GM23248 (cell line): ENCODE measurements around the gene SLC37A3. TPM values are rescaled to one million over a fixed set of nuclear protein-coding genes. Genes with fewer than 3 reads are reported as not detected.

Source experiments
- DNase-seq: peaks from one replicate; pipeline ENCODE4 v3.0.0-alpha.2; 2015
- H2AFZ ChIP-seq: fragments of 200-600 bp; sonication (generic); 2 replicates; pipeline ENCODE4 v1.6.1; 2016; ENCODE audit warnings: antibody characterized with exemption
- H3F3A ChIP-seq: fragments of 200-600 bp; sonication (generic); 2 replicates; pipeline ENCODE4 v1.6.1; 2016; ENCODE audit warnings: mild to moderate bottlenecking, antibody characterized with exemption, mixed run types; ENCODE audit not compliant: insufficient read depth
- H3K27ac ChIP-seq: fragments of 200-600 bp; sonication (generic); 2 replicates; pipeline ENCODE4 v1.5.1; 2016; ENCODE audit warnings: mild to moderate bottlenecking
- H3K27me3 ChIP-seq: fragments of 200-600 bp; sonication (generic); replicated peaks from 2 replicates; pipeline ENCODE4 v1.6.1; 2016; ENCODE audit warnings: mild to moderate bottlenecking; ENCODE audit not compliant: insufficient read depth
- H3K36me3 ChIP-seq: fragments of 200-600 bp; sonication (generic); 2 replicates; pipeline ENCODE4 v1.6.1; 2016; ENCODE audit warnings: low read depth, mild to moderate bottlenecking
- H3K4me1 ChIP-seq: fragments of 200-600 bp; sonication (generic); 2 replicates; pipeline ENCODE4 v1.6.1; 2016; ENCODE audit warnings: mild to moderate bottlenecking; ENCODE audit not compliant: insufficient read depth
- H3K4me2 ChIP-seq: fragments of 200-600 bp; sonication (generic); one replicate; pipeline ENCODE4 v1.6.1; 2016; ENCODE audit warnings: mild to moderate bottlenecking; ENCODE audit not compliant: unreplicated experiment
- H3K4me3 ChIP-seq: fragments of 200-600 bp; sonication (generic); 2 replicates; pipeline ENCODE4 v1.5.1; 2016; ENCODE audit warnings: mild to moderate bottlenecking
- H3K79me2 ChIP-seq: fragments of 200-600 bp; sonication (generic); 2 replicates; pipeline ENCODE4 v1.6.1; 2016; ENCODE audit warnings: mild to moderate bottlenecking; ENCODE audit not compliant: insufficient read depth
- H3K9ac ChIP-seq: fragments of 200-600 bp; sonication (generic); 2 replicates; pipeline ENCODE4 v1.6.1; 2016; ENCODE audit warnings: mild to moderate bottlenecking
- H3K9me2 ChIP-seq: fragments of 200-600 bp; sonication (generic); 2 replicates; pipeline ENCODE4 v1.6.1; 2016; ENCODE audit warnings: mixed run types, mild to moderate bottlenecking, moderate library complexity; ENCODE audit not compliant: insufficient read depth
- H3K9me3 ChIP-seq: fragments of 200-600 bp; sonication (generic); one replicate; pipeline ENCODE4 v1.6.1; 2017; ENCODE audit warnings: low read depth
- H4K20me1 ChIP-seq: fragments of 200-600 bp; sonication (generic); 2 replicates; pipeline ENCODE4 v1.6.0; 2016; ENCODE audit not compliant: insufficient read depth
- EZH2 ChIP-seq: fragments of 200-600 bp; sonication (generic); IDR thresholded peaks from 2 replicates; pipeline ENCODE4 v1.6.1; 2018; ENCODE audit warnings: antibody characterized with exemption, mild to moderate bottlenecking; ENCODE audit not compliant: insufficient read depth, poor library complexity, severe bottlenecking
- EZH2phosphoT487 ChIP-seq: fragments of 200-600 bp; sonication (generic); IDR thresholded peaks from 2 replicates; pipeline ENCODE4 v1.6.1; 2018; ENCODE audit warnings: antibody characterized with exemption, moderate library complexity, mild to moderate bottlenecking, low read depth; ENCODE audit not compliant: insufficient read depth
- WGBS, 2 experiments: methylation state at CpG; one replicate each; pipeline ENCODE4 v1.1.6; 2015 to 2017; ENCODE audit warnings: low lambda C conversion rate in 2 of 2, low coverage in 1 of 2; ENCODE audit errors: missing lambda C conversion rate in 2 of 2; 5-methylcytosine and 5-hydroxymethylcytosine counted together
- in situ Hi-C: fragments of 300-500 bp; cut with MboI; formaldehyde crosslinking; loops from 2 replicates; pipeline ENCODE4 v1.15.0; 2020
- polyA plus RNA-seq: library from polyadenylated mRNA; unstranded; fragments of >200 nt; fragmentation: Nextera tagmentation; extraction: Ambion mirVana; gene quantifications from 2 replicates; pipeline ENCODE4 v1.2.1, GENCODE V29; 2016
- total RNA-seq: library from RNA; depleted of rRNA; stranded (reverse); fragments of >200 nt; shearing (Covaris generic); gene quantifications from 2 replicates; pipeline ENCODE4 v1.2.3, GENCODE V29; 2014

Gene SLC37A3
- total and polyA plus RNA-seq, 2 experiments from 2014 or later = 39.8 to 61.7 TPM

DNA sequence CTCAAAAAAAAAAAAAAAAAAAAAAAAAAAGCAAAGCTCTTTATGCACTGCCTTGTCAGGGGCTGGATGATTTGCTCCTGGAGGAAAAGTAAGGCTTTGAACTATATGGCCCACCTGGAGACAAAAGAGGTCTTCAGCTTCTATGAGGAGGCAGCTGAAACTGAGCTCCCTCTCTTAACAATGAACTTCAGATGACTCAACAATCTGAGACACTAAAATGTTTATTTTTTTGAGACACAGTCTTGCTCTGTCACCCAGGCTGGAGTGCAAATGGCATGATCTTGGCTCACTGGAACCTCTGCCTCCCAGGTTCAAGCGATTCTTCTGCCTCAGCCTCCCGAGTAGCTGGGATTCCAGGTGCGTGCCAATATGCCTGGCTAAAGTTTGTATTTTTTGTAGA, 42.3 kb upstream of the SLC37A3 start:
- in situ Hi-C loops = no loop called here
- no peaks in the 10 kb centered on the region for H3K79me2 ChIP-seq
- no peak overlapping the region for H3K9ac ChIP-seq
- no peak overlapping the region for H3K27ac ChIP-seq
- TF ChIP-seq EZH2phosphoT487 (no peak), EZH2 (no peak)
- no peak overlapping the region for H2AFZ ChIP-seq
- no peak overlapping the region for H3K4me2 ChIP-seq
- H4K20me1 ChIP-seq = no peaks in the 10 kb centered on the region
- H3K4me3 ChIP-seq = no peak overlapping the region
- WGBS, 2 experiments = 74 to 76% methylated on average over 3 of the region's 3 CpGs
- no peaks in the 10 kb centered on the region for H3K27me3 ChIP-seq
- H3K36me3 ChIP-seq = no peaks in the 10 kb centered on the region
- H3F3A ChIP-seq = no peaks in the 10 kb centered on the region
- peak; percentile 21 for DNase-seq
- no peaks in the 10 kb centered on the region for H3K9me3 ChIP-seq
- no peaks in the 10 kb centered on the region for H3K9me2 ChIP-seq
- no peaks in the 10 kb centered on the region for H3K4me1 ChIP-seq

DNA sequence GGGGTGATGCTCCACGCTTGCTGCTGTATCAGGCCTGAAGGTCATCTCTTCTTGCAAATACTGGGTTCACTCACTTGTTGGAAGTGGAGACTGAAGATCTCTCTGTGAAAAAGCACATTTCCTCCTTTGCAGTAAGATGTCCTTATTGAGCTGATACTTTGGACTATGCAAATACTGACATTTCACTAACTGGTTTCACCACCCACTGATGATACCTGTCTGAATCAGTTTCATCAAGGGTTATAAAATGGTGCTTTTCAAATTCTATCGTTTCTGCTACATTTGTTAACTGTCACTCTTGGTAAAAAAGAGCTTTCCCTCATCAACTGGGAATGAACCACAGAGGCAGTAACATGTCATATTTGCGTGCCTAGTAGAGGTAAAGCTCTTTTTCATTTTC, 41.0 kb upstream of the SLC37A3 start:
- WGBS, 2 experiments = 83 to 87% methylated on average over 3 of the region's 3 CpGs
- no peaks in the 10 kb centered on the region for H3K36me3 ChIP-seq
- no peak overlapping the region for H2AFZ ChIP-seq

GRCh38 chr7:140435252-140435895, 37.0 kb upstream of the SLC37A3 start:
- TF ChIP-seq EZH2phosphoT487 = no peak
- no peak for TF ChIP-seq EZH2
- H3K79me2 ChIP-seq = no peaks in the 10 kb centered on the region
- H3K9me2 ChIP-seq = no peaks in the 10 kb centered on the region
- H3K4me3 ChIP-seq = no peak overlapping the region
- DNase-seq = no peak
- H2AFZ ChIP-seq = no peak overlapping the region
- no peaks in the 10 kb centered on the region for H3K36me3 ChIP-seq
- H3K9ac ChIP-seq = no peak overlapping the region
- no peaks in the 10 kb centered on the region for H4K20me1 ChIP-seq
- 36 to 38% methylated on average over 37 to 48 of the region's 51 CpGs for WGBS, 2 experiments
- in situ Hi-C loops = no loop called here
- H3K27me3 ChIP-seq = no peaks in the 10 kb centered on the region
- H3K9me3 ChIP-seq = no peaks in the 10 kb centered on the region
- H3K4me2 ChIP-seq = no peak overlapping the region
- H3K27ac ChIP-seq = no peak overlapping the region
- H3K4me1 ChIP-seq = no peaks in the 10 kb centered on the region
- no peaks in the 10 kb centered on the region for H3F3A ChIP-seq

More for the DNA sequence above, 41.0 kb upstream of the SLC37A3 start:
- Histone ChIP-seq H3F3A (no peaks in the 10 kb centered on the region), H4K20me1 (no peaks in the 10 kb centered on the region), H3K27ac (no peak overlapping the region), H3K79me2 (no peaks in the 10 kb centered on the region), H3K4me1 (no peaks in the 10 kb centered on the region), H3K4me3 (no peak overlapping the region), H3K9me2 (no peaks in the 10 kb centered on the region), H3K9me3 (no peaks in the 10 kb centered on the region), H3K9ac (no peak overlapping the region), H3K27me3 (no peaks in the 10 kb centered on the region), H3K4me2 (no peak overlapping the region)
- in situ Hi-C loops = no loop called here
- TF ChIP-seq EZH2phosphoT487 (no peak), EZH2 (no peak)
- DNase-seq = no peak

DNA sequence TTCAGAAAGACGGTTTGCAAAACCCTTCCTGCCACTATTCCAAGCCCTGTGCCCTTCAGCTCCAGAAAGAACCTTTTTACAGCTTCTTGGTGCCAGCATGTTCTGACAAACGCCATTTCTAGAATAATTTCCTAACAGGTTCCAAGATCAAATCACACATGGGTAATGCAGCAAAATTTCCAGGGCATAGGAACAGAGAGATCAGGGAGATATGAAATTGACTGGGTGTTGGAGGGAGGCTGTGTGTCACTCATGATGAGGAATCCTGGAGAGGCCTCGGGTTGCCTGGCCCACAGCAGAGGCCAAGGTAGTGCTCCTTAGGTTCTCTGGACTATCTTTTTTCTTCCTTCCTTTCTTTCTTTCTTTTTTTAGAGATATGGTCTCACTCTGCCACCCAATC, 35.1 kb upstream of the SLC37A3 start:
- in situ Hi-C loops = no loop called here
- DNase-seq = no peak
- H4K20me1 ChIP-seq = no peaks in the 10 kb centered on the region
- H3K27ac ChIP-seq = no peak overlapping the region
- no peaks in the 10 kb centered on the region for H3K4me1 ChIP-seq
- H3K9me2 ChIP-seq = no peaks in the 10 kb centered on the region
- no peak overlapping the region for H3K4me3 ChIP-seq
- H3K4me2 ChIP-seq = no peak overlapping the region
- no peaks in the 10 kb centered on the region for H3K79me2 ChIP-seq
- no peaks in the 10 kb centered on the region for H3K36me3 ChIP-seq
- TF ChIP-seq EZH2phosphoT487 (no peak), EZH2 (no peak)
- H3K9ac ChIP-seq = no peak overlapping the region
- no peaks in the 10 kb centered on the region for H3F3A ChIP-seq
- 31 to 50% methylated on average over 3 of the region's 3 CpGs for WGBS, 2 experiments
- no peaks in the 10 kb centered on the region for H3K27me3 ChIP-seq
- no peak overlapping the region for H2AFZ ChIP-seq
- no peaks in the 10 kb centered on the region for H3K9me3 ChIP-seq
